ENCODE data around the gene REX1BD. TPM values are rescaled to one million over a fixed set of nuclear protein-coding genes. Genes with fewer than 3 reads are reported as not detected.

The REX1BD gene
- total and polyA plus RNA-seq, 2 of the 8 experiments (the other 6 are each of a cell fraction or from before 2014, with no cell fraction given): 56.8 to 62.7 TPM

GRCh38 chr19:18608805-18609716 is 20.5 kb downstream of the REX1BD start:
- WGBS, 2 experiments (ENCODE audit: extremely low coverage in 1 of 2, insufficient coverage in 1 of 2, insufficient read length in 1 of 2, insufficient replicate concordance in 2 of 2, low coverage in 1 of 2, low lambda C conversion rate in 2 of 2, missing lambda C conversion rate in 1 of 2): 33% methylated on average over 8 of the region's 9 CpGs; no CpG with 5 or more reads in 1 of the 2 experiments
- ChIA-PET CTCF (ENCODE audit: partially characterized antibody) (interaction anchor here (0.6 to 1.7 kb wide), 5 partner anchors 10 to 135 kb away, joined by 3 to 5 read pairs (median 3); no protein-coding TSS in a partner anchor), POLR2A (ENCODE audit: partially characterized antibody) (interaction anchor here (0.8 to 1.1 kb wide), 2 partner anchors 12 to 63 kb away, joined by 3 read pairs; no protein-coding TSS in a partner anchor)
- TF ChIP-seq HDAC2 (IDR thresholded peaks at IDR 0.05; ENCODE audit: borderline replicate concordance in 1 of 2, low read depth in 2 of 2, low read length in 2 of 2): 0 out of 4 replicates have a peak, but pooled peaks of 1 of the 2 experiments have one; percentile 51
- TF ChIP-seq JUN (IDR thresholded peaks at IDR 0.05; ENCODE audit: low read depth, low read length): no peak
- peak; percentile 60; the same call in 1 of the 2 replicates for TF ChIP-seq KDM1A (IDR thresholded peaks at IDR 0.05; ENCODE audit: borderline replicate concordance, low read length)
- TF ChIP-seq SIRT6 (IDR thresholded peaks at IDR 0.05; ENCODE audit: low read length): no peak
- no peak for TF ChIP-seq ASH2L (IDR thresholded peaks at IDR 0.05; ENCODE audit: low read length)
- no peak for TF ChIP-seq POLR2AphosphoS5 (IDR thresholded peaks at IDR 0.05; ENCODE audit: low read depth, low read length)
- no peak for TF ChIP-seq ZNF274 (IDR thresholded peaks at IDR 0.05; ENCODE audit: borderline replicate concordance, extremely low read depth, low read length)
- TF ChIP-seq MAFK (IDR thresholded peaks at IDR 0.05; ENCODE audit: low read depth, low read length): no peak
- TF ChIP-seq TEAD4 (IDR thresholded peaks at IDR 0.05; ENCODE audit: low read depth, low read length): no peak
- no peak for TF ChIP-seq RXRA (IDR thresholded peaks at IDR 0.05; ENCODE audit: insufficient read depth, low read depth, low read length)
- no peak for TF ChIP-seq BRCA1 (IDR thresholded peaks at IDR 0.05; ENCODE audit: low read depth, low read length)

More at GRCh38 chr19:18608805-18609716, 20.5 kb downstream of the REX1BD start:
- Histone ChIP-seq H3K9me3 (ENCODE audit: insufficient read depth in 2 of 2, low read depth in 1 of 2, low read length in 1 of 2) (no peaks in the 10 kb centered on the region), H3K23ac (ENCODE audit: insufficient read length) (no peak overlapping the region), H3K4me2 (ENCODE audit: insufficient read depth in 1 of 2, low read depth in 2 of 2, low read length in 2 of 2) (peak overlapping the region in 1 of 2 experiments; percentile 95; a peak in 2 of 4 replicates), H3K79me2 (ENCODE audit: control insufficient read depth in 1 of 2, insufficient read depth in 2 of 2, low read length in 2 of 2) (no peaks in the 10 kb centered on the region), H2AFZ (ENCODE audit: low read length) (no peak overlapping the region), H2BK120ac (replicated peaks; ENCODE audit: low read depth, low read length) (peak overlapping the region; percentile 13), H3K23me2 (ENCODE audit: low read depth, low read length) (peaks cover 24% of the 10 kb centered on the region), H2BK20ac (ENCODE audit: low read length) (peak overlapping the region; percentile 66; the same call in 1 of the 2 replicates), H2BK12ac (ENCODE audit: low read depth, low read length) (peak overlapping the region; percentile 35; the same call in 1 of the 2 replicates), H4K5ac (ENCODE audit: insufficient read length, low read depth, low read length) (no peak overlapping the region), H3K27ac (ENCODE audit: low read depth, low read length) (no peak overlapping the region), H3K56ac (replicated peaks; ENCODE audit: insufficient read length, low read depth, low read length) (no peak overlapping the region), H4K20me1 (replicated peaks in 1 of 2; ENCODE audit: control insufficient read depth in 1 of 2, insufficient read depth in 2 of 2, low read length in 2 of 2) (peaks cover 0 to 20% of the 10 kb centered on the region in 2 experiments), H3K79me1 (ENCODE audit: low read depth, low read length) (no peaks in the 10 kb centered on the region), H3K9ac (replicated peaks in 1 of 4; ENCODE audit: extremely low read depth in 1 of 4, low read depth in 3 of 4, low read length in 3 of 4) (no peak overlapping the region), H3K36me3 (ENCODE audit: control insufficient read depth in 2 of 4, insufficient read depth in 4 of 4, low read length in 3 of 4) (peaks cover 0 to 17% (median 0%) of the 10 kb centered on the region in 4 experiments; a peak in 1 of 8 replicates), H3K4ac (replicated peaks; ENCODE audit: insufficient read length, low read depth, low read length) (peak overlapping the region; percentile 44), H3K4me3 (ENCODE audit: extremely low read depth in 1 of 4, insufficient read depth in 2 of 4, low read depth in 3 of 4, low read length in 4 of 4) (no peak overlapping the region), H2BK5ac (ENCODE audit: low read depth, low read length) (peak overlapping the region; percentile 1; the same call in 1 of the 2 replicates), H3K14ac (ENCODE audit: insufficient read length) (no peak overlapping the region), H4K8ac (ENCODE audit: extremely low read depth, insufficient read depth, low read length) (no peak overlapping the region), H2AK5ac (ENCODE audit: low read depth, low read length) (no peak overlapping the region), H3K4me1 (replicated peaks in 1 of 4; ENCODE audit: control insufficient read depth in 3 of 4, insufficient read depth in 4 of 4, low read length in 3 of 4) (peaks cover 32 to 64% (median 46%) of the 10 kb centered on the region in 4 experiments), H2BK15ac (ENCODE audit: low read length) (0 out of 2 replicates have a peak overlapping the region, but pooled peaks have one; percentile 72), H4K91ac (replicated peaks; ENCODE audit: insufficient read length, low read length) (peak overlapping the region; percentile 73), H3K27me3 (replicated peaks in 1 of 4; ENCODE audit: control insufficient read depth in 3 of 4, extremely low read depth in 1 of 4, insufficient read depth in 3 of 4, low read length in 3 of 4) (peaks cover 88 to 96% (median 96%) of the 10 kb centered on the region in 4 experiments), H3K18ac (ENCODE audit: extremely low read depth, low read length) (no peak overlapping the region; the same call in 1 of the 2 replicates)
- no peak for DNase-seq (ENCODE audit: low read depth in 1 of 2, low spot score in 2 of 2)
- no peak for FAIRE-seq
